ENCODE results near the gene PECR. TPM values are rescaled to one million over a fixed set of nuclear protein-coding genes. Genes with fewer than 3 reads are reported as not detected.

The PECR gene
- total RNA-seq, 1 experiment from 2014 or later = 26.0 TPM

DNA sequence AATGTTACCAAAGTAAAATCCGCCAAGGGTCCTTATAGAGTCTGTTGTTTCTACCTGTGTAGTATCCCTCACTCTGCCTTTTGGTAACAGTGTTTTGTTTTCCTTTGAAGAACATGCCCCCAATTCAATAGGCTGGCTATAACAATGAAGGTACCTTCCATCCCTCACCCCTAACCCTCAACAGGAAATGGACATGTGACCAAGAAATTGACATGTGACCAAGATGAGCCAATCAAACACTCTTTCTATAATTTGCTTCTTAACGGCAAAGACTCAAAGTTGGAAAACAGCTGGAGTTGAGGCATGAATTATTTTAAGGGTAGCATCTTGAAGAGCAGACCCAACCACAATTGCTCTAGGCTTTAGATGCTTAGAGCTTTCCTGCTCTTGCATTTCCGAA, 62.9 kb downstream of the PECR start:
- ATAC-seq (no peak), DNase-seq (no peak)
- H3K4me3 ChIP-seq (ENCODE audit: low read length) = no peak overlapping the region
- H3K27ac ChIP-seq (ENCODE audit: low read length) = no peak overlapping the region
- intact Hi-C loops (cut with micrococcal nuclease) = no loop called here
- peaks cover 16% of the 10 kb centered on the region for H3K4me1 ChIP-seq (ENCODE audit: insufficient read depth, low read length)
- ChIA-PET CTCF (interaction anchor here (0.6 kb wide), 1 partner anchor 608 kb away, joined by 3 read pairs; no protein-coding TSS in a partner anchor), POLR2A (ENCODE audit: unreplicated experiment) (no interaction called here)
- H3K27me3 ChIP-seq (ENCODE audit: low read length) = no peaks in the 10 kb centered on the region
- BruUV-seq (replicated peaks) = no TSS peak
- no peaks in the 10 kb centered on the region for H3K9me2 ChIP-seq (replicated peaks; ENCODE audit: low read length)
- no peak overlapping the region for H3K4me2 ChIP-seq (ENCODE audit: low read length)
- H3K79me2 ChIP-seq (ENCODE audit: low read length) = no peaks in the 10 kb centered on the region
- H2AFZ ChIP-seq (ENCODE audit: low read length) = no peak overlapping the region
- H3K36me3 ChIP-seq (ENCODE audit: low read depth, low read length) = no peaks in the 10 kb centered on the region
- no peak overlapping the region for H3K9ac ChIP-seq (ENCODE audit: low read length)
- no peaks in the 10 kb centered on the region for H3F3A ChIP-seq (ENCODE audit: low read length, unreplicated experiment)
- H3K9me3 ChIP-seq (ENCODE audit: low read length) = no peaks in the 10 kb centered on the region
- H4K20me1 ChIP-seq (ENCODE audit: low read length) = no peaks in the 10 kb centered on the region
- TF ChIP-seq EZH2 (IDR thresholded peaks at IDR 0.05; ENCODE audit: low read length, unreplicated experiment) (no peak), EZH2phosphoT487 (IDR thresholded peaks at IDR 0.05; ENCODE audit: borderline replicate concordance, low read length) (no peak), CTCF (conservative IDR thresholded peaks at IDR 0.05; ENCODE audit: low read depth, low read length) (no peak)

DNA sequence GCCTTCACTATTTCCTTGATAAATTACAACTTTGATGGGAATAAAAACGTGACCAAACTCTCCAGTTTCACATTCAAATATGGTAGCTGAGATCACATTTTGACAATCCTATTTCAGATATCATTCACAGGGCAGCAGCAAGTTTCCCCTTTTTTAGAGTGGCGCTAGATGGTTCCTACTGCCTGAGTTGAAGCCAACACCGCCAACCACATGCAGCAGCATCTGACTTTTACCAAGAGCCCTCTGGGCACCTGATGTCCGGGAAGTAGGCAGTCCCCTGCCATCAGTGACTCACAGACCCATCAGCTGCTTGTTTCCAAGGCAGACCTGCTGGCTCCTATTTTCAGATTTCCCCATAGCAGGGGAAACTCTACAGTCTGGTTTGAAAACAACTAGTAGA, 64.2 kb downstream of the PECR start:
- POLR2A ChIA-PET (ENCODE audit: unreplicated experiment) = no interaction called here
- no peak overlapping the region for H3K9ac ChIP-seq (ENCODE audit: low read length)
- H3K9me2 ChIP-seq (replicated peaks; ENCODE audit: low read length) = no peaks in the 10 kb centered on the region
- no peaks in the 10 kb centered on the region for H3K36me3 ChIP-seq (ENCODE audit: low read depth, low read length)
- H3K79me2 ChIP-seq (ENCODE audit: low read length) = peaks cover 8% of the 10 kb centered on the region
- peaks cover 17% of the 10 kb centered on the region for H3K4me1 ChIP-seq (ENCODE audit: insufficient read depth, low read length)
- no peaks in the 10 kb centered on the region for H3K9me3 ChIP-seq (ENCODE audit: low read length)
- ATAC-seq = peak; percentile 48
- H3F3A ChIP-seq (ENCODE audit: low read length, unreplicated experiment) = no peaks in the 10 kb centered on the region
- H4K20me1 ChIP-seq (ENCODE audit: low read length) = no peaks in the 10 kb centered on the region
- DNase-seq = peak; percentile 78
- no TSS peak for BruUV-seq (replicated peaks)
- no peak overlapping the region for H2AFZ ChIP-seq (ENCODE audit: low read length)
- no peak for TF ChIP-seq EZH2 (IDR thresholded peaks at IDR 0.05; ENCODE audit: low read length, unreplicated experiment)
- TF ChIP-seq EZH2phosphoT487 (IDR thresholded peaks at IDR 0.05; ENCODE audit: borderline replicate concordance, low read length) = no peak
- no peak for TF ChIP-seq CTCF (conservative IDR thresholded peaks at IDR 0.05; ENCODE audit: low read depth, low read length)
- no peaks in the 10 kb centered on the region for H3K27me3 ChIP-seq (ENCODE audit: low read length)
- CTCF ChIA-PET = no interaction called here
- no peak overlapping the region for H3K4me3 ChIP-seq (ENCODE audit: low read length)
- H3K27ac ChIP-seq (ENCODE audit: low read length) = no peak overlapping the region
- intact Hi-C loops (cut with micrococcal nuclease) = no loop called here
- no peak overlapping the region for H3K4me2 ChIP-seq (ENCODE audit: low read length)

DNA sequence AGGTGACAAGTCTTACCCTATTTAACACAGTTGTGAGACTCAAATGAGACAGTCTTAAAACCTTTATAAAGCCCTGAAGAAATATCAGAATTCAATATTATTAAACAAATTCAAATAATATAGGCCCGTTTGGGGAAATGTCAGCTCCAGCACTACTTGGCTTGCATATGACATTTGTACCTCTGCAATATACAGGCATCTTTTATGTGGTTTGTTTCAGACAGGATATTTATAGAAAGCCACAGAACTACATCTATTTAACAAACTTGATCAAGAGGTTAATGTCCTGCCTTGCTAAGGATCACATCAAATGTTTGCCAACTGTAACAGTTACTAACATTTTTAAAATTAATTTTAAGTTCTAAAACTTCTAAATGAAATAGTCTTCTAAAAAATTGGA, 65.0 kb downstream of the PECR start:
- Histone ChIP-seq H3K27ac (ENCODE audit: low read length) (no peak overlapping the region), H3K36me3 (ENCODE audit: low read depth, low read length) (no peaks in the 10 kb centered on the region), H3K4me2 (ENCODE audit: low read length) (no peak overlapping the region), H3K9ac (ENCODE audit: low read length) (no peak overlapping the region), H3K9me3 (ENCODE audit: low read length) (no peaks in the 10 kb centered on the region), H3F3A (ENCODE audit: low read length, unreplicated experiment) (no peaks in the 10 kb centered on the region), H3K4me1 (ENCODE audit: insufficient read depth, low read length) (peaks cover 21% of the 10 kb centered on the region), H3K4me3 (ENCODE audit: low read length) (no peak overlapping the region), H3K9me2 (replicated peaks; ENCODE audit: low read length) (no peaks in the 10 kb centered on the region), H2AFZ (ENCODE audit: low read length) (no peak overlapping the region), H3K79me2 (ENCODE audit: low read length) (peaks cover 16% of the 10 kb centered on the region), H3K27me3 (ENCODE audit: low read length) (no peaks in the 10 kb centered on the region), H4K20me1 (ENCODE audit: low read length) (no peaks in the 10 kb centered on the region)
- TF ChIP-seq EZH2phosphoT487 (IDR thresholded peaks at IDR 0.05; ENCODE audit: borderline replicate concordance, low read length) (no peak), EZH2 (IDR thresholded peaks at IDR 0.05; ENCODE audit: low read length, unreplicated experiment) (no peak), CTCF (conservative IDR thresholded peaks at IDR 0.05; ENCODE audit: low read depth, low read length) (no peak)
- intact Hi-C loops (cut with micrococcal nuclease) = no loop called here
- BruUV-seq (replicated peaks) = no TSS peak
- no peak for DNase-seq
- no peak for ATAC-seq
- POLR2A ChIA-PET (ENCODE audit: unreplicated experiment) = no interaction called here
- CTCF ChIA-PET = no interaction called here
